ENCODE data around the gene DENND4B.

- TF ChIP-seq CTCF (IDR thresholded peaks at IDR 0.05 in 2 of 3, conservative IDR thresholded peaks at IDR 0.05 in 1 of 3; ENCODE audit: control insufficient read depth in 2 of 3, extremely low read depth in 1 of 3, insufficient read depth in 1 of 3, low read depth in 3 of 3, low read length in 3 of 3) (no peak), HDGF (IDR thresholded peaks at IDR 0.05) (no peak), ATF2 (IDR thresholded peaks at IDR 0.05; ENCODE audit: low read length) (no peak)
Measured at GRCh38 chr1:153973525-153973924, 27.0 kb upstream of the DENND4B start.

Data from GM12878 (cell line).